NCI-H524 treated with DMSO at 0.1 percent for 48 hours (cell line): ENCODE measurements around the gene PACRGL.

Source experiments
- DNase-seq: peaks from one replicate; lab custom pipeline; 2025; lab: John Stamatoyannopoulos, UW

Gene PACRGL

GRCh38 chr4:20700007-20700761, at the start of gene PACRGL:
Gene PACRGL, plus strand, starts transcription at chr4:20700458. Its CDS starts 4,024 bp downstream, at chr4:20704482.
- DNase-seq: peak; percentile 84

- no peak for DNase-seq
These were observed 47.9 kb upstream of the PACRGL start for GRCh38 chr4:20652226-20652885.

GRCh38 chr4:20658456-20658855, 41.8 kb upstream of the PACRGL start:
- DNase-seq: no peak

- no peak for DNase-seq
These were observed 37.4 kb upstream of the PACRGL start for GRCh38 chr4:20662851-20663250.

- DNase-seq: no peak
These were observed 34.0 kb upstream of the PACRGL start for GRCh38 chr4:20666012-20666860.

GRCh38 chr4:20672262-20672661, 28.0 kb upstream of the PACRGL start:
- no peak for DNase-seq

- DNase-seq: no peak
These were observed 24.5 kb upstream of the PACRGL start for GRCh38 chr4:20675786-20676185.

- no peak for DNase-seq
These were observed 23.6 kb upstream of the PACRGL start for GRCh38 chr4:20676501-20677197.

- DNase-seq: no peak
These were observed 21.9 kb upstream of the PACRGL start for GRCh38 chr4:20678400-20678799.

GRCh38 chr4:20679951-20680350, 20.3 kb upstream of the PACRGL start:
- no peak for DNase-seq

- DNase-seq: no peak
These were observed 19.5 kb upstream of the PACRGL start for GRCh38 chr4:20680736-20681135.

- DNase-seq: no peak
These were observed 19.0 kb upstream of the PACRGL start for GRCh38 chr4:20681271-20681670.

- DNase-seq: no peak
These were observed 17.4 kb upstream of the PACRGL start for GRCh38 chr4:20682853-20683252.

GRCh38 chr4:20683766-20684165, 16.5 kb upstream of the PACRGL start:
- DNase-seq: no peak

- DNase-seq: no peak
These were observed 15.2 kb upstream of the PACRGL start for GRCh38 chr4:20684852-20685763.

GRCh38 chr4:20687864-20688263, 12.4 kb upstream of the PACRGL start:
- no peak for DNase-seq

GRCh38 chr4:20696815-20697214, 3.4 kb upstream of the PACRGL start:
- no peak for DNase-seq

- no peak for DNase-seq
These were observed 1.9 kb upstream of the PACRGL start for GRCh38 chr4:20698382-20698781.

GRCh38 chr4:20698820-20699219, 1.4 kb upstream of the PACRGL start:
- no peak for DNase-seq

- DNase-seq: no peak
These were observed 11.1 kb downstream of the PACRGL start for GRCh38 chr4:20711335-20711734.

GRCh38 chr4:20723019-20723418, 22.8 kb downstream of the PACRGL start:
- DNase-seq: no peak
